ENCODE measurements around the gene CABP5. TPM values are rescaled to one million over a fixed set of nuclear protein-coding genes. Genes with fewer than 3 reads are reported as not detected.

Gene CABP5
- total RNA-seq, 2 donors from 2014 or later = not detected

DNA sequence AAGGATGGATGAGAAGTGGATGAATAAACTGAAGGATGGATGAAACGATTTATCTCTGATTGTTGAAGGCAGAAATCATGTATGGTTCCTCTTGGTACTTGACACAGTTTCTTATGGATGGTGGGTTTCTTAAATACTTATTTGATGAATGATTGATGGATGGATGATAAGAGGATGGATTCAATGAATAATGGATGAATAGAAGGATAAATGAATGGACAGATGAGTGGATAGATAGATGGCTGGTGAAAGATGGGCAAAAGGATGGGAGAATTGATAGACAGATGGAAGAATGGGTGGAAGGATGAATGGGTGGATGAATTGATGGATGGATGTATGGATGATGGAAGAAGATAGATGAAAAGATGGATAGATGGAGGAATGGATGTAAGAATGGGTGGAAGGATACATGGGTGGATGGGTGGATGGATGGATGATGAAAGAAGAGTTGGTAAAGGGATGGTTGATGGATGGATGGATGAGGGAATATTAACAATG is 47.6 kb downstream of the CABP5 start:
- Histone ChIP-seq H3K27me3 (replicated peaks; ENCODE audit: insufficient read depth) (no peaks in the 10 kb centered on the region), H3K36me3 (no peaks in the 10 kb centered on the region), H3K4me1 (ENCODE audit: control insufficient read depth in 1 of 2, low read depth in 2 of 2) (no peaks in the 10 kb centered on the region), H3K4me3 (no peak overlapping the region), H3K27ac (no peak overlapping the region), H3K9me3 (no peaks in the 10 kb centered on the region)
- no peak for DNase-seq (ENCODE audit: low spot score)
- no peak for ATAC-seq (ENCODE audit: insufficient number of reproducible peaks, low FRiP score, low read depth)
- TF ChIP-seq, protein P1, sequence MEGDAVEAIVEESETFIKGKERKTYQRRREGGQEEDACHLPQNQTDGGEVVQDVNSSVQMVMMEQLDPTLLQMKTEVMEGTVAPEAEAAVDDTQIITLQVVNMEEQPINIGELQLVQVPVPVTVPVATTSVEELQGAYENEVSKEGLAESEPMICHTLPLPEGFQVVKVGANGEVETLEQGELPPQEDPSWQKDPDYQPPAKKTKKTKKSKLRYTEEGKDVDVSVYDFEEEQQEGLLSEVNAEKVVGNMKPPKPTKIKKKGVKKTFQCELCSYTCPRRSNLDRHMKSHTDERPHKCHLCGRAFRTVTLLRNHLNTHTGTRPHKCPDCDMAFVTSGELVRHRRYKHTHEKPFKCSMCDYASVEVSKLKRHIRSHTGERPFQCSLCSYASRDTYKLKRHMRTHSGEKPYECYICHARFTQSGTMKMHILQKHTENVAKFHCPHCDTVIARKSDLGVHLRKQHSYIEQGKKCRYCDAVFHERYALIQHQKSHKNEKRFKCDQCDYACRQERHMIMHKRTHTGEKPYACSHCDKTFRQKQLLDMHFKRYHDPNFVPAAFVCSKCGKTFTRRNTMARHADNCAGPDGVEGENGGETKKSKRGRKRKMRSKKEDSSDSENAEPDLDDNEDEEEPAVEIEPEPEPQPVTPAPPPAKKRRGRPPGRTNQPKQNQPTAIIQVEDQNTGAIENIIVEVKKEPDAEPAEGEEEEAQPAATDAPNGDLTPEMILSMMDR (IDR thresholded peaks at IDR 0.05) = no peak

DNA sequence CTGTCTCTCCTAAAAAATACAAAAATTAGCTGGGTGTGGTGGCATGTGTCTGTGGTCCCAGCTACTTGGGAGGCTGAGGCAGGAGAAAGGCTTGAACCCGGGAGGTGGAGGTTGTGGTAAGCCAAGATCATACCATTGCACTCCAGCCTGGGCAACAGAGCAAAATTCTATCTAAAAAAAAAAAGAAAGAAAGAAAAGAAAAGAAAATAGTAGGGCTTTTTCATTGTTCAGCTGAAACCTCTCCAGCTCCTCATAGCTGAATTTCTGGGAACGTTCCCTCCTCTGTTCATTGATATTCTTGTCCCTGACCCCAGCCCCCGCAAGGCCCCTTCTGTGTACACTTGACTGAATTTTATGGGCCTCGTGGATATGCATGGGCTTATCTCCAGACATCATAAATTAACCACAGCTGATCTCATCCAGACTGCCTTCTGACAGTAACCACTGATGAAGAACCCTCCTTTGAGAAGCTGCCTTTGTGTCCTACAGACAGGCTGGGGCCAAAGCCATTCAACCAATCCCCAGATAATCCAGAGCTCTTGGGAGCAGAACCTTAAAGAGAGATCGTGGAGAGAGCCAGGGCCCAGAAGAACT is 49.6 kb downstream of the CABP5 start, which contains the start of gene ELSPBP1:
TSS of gene ELSPBP1 (plus strand) at position 424 of the 594 bp plus-strand sequence. CDS start 14,036 bp downstream, outside the sequence.
- Histone ChIP-seq H3K27ac (no peak within 1 kb of the TSS), H3K4me1 (ENCODE audit: control insufficient read depth in 1 of 2, low read depth in 2 of 2) (no peaks in the 10 kb centered on the region), H3K4me3 (no peak within 1 kb of the TSS), H3K9me3 (no peaks in the 10 kb centered on the region), H3K36me3 (no peaks in the 10 kb centered on the region), H3K27me3 (replicated peaks; ENCODE audit: insufficient read depth) (no peaks in the 10 kb centered on the region)
- TF ChIP-seq, protein P1 (IDR thresholded peaks at IDR 0.05) = no peak
- DNase-seq (ENCODE audit: low spot score) (no peak), ATAC-seq (ENCODE audit: insufficient number of reproducible peaks, low FRiP score, low read depth) (no peak)

DNA sequence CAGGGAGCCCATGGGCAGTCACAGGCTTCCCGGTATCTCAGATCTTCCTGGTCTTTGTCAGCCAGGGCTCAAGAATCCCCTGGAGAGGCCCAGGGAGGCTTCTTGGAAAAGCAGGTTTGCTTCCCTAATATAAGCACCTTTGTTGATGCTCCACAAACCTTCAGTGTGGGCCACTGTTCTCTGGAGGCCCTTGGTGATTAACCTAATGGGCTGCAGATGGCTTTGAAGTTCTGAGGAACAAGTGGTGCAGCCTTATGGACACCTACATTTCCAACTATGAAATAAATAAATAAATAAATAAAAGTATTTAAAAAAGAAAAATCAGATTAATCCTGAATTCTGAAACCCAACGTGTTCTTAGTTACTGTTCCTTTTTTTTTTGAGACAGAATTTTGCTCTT is 51.8 kb downstream of the CABP5 start, which contains the start of gene BSPH1:
TSS of gene BSPH1 (minus strand) at position 101 of the 400 bp plus-strand sequence. CDS start at position 12, 89 bp downstream.
- H3K27me3 ChIP-seq (replicated peaks; ENCODE audit: insufficient read depth) = no peaks in the 10 kb centered on the region
- no peaks in the 10 kb centered on the region for H3K36me3 ChIP-seq
- DNase-seq (ENCODE audit: low spot score) (no peak), ATAC-seq (ENCODE audit: insufficient number of reproducible peaks, low FRiP score, low read depth) (no peak)
- H3K4me1 ChIP-seq (ENCODE audit: control insufficient read depth in 1 of 2, low read depth in 2 of 2) = no peaks in the 10 kb centered on the region
- H3K9me3 ChIP-seq = no peaks in the 10 kb centered on the region
- no peak within 1 kb of the TSS for H3K27ac ChIP-seq
- no peak within 1 kb of the TSS for H3K4me3 ChIP-seq
- TF ChIP-seq, protein P1 (IDR thresholded peaks at IDR 0.05) = no peak

DNA sequence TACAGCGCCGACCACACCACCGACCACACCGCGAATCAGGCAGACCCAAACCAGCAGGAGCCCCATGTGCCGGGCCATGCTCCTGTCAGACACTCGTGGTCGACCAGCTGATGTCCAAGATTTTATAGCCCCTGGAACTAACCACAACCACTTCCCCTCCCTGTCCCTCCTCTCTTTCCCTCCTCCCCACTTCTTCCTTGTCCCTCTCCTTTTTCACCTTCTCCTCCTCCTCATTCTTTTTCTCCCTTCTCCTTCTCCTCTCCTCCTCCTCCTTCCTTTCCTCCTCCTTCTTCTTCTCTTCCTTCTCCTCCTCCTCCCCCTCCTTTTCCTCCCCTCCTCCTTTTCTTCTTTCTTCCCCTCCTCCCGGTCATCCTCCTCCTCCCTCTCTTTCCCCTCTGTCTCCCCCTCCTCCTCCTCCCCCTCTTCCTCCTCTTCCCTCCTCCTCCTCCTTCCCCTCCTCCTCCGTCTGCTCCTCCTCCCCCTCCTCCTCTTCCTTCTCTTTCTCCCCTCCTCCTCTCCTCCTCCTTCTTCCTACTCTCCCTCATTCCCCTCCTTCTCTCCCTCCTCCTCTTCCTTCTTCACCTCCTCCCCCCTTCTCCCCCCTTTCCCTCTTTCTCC is 52.6 kb downstream of the CABP5 start:
- DNase-seq (ENCODE audit: low spot score) (no peak), ATAC-seq (ENCODE audit: insufficient number of reproducible peaks, low FRiP score, low read depth) (no peak)
- TF ChIP-seq, protein P1 (IDR thresholded peaks at IDR 0.05) = no peak
- no peak overlapping the region for H3K27ac ChIP-seq
- no peak overlapping the region for H3K4me3 ChIP-seq
- no peaks in the 10 kb centered on the region for H3K4me1 ChIP-seq (ENCODE audit: control insufficient read depth in 1 of 2, low read depth in 2 of 2)
- H3K27me3 ChIP-seq (replicated peaks; ENCODE audit: insufficient read depth) = no peaks in the 10 kb centered on the region
- no peaks in the 10 kb centered on the region for H3K9me3 ChIP-seq
- no peaks in the 10 kb centered on the region for H3K36me3 ChIP-seq

Other genes with a start within 250 kb of the CABP5 start
- not detected for gene TPRX1, start 239.5 kb downstream of the CABP5 start, total RNA-seq
- gene CRX, start 222.1 kb downstream of the CABP5 start, total RNA-seq = not detected
- not detected for gene TPRX2, start 184.8 kb downstream of the CABP5 start, total RNA-seq
- not detected for gene SULT2A1, start 157.8 kb downstream of the CABP5 start, total RNA-seq
- gene BSPH1, start 51.9 kb downstream of the CABP5 start, total RNA-seq = not detected
- gene ELSPBP1, start 49.4 kb downstream of the CABP5 start, total RNA-seq = not detected
- gene PLA2G4C, start 66.7 kb upstream of the CABP5 start, total RNA-seq = 10 to 100 TPM; 24.2 to 35.9 TPM
- gene LIG1, start 126.3 kb upstream of the CABP5 start, total RNA-seq = 10 to 100 TPM in 1 of 2 donors, 1 to 10 TPM in 1; 5.4 to 23.2 TPM
- gene ZSWIM9, start 126.6 kb upstream of the CABP5 start, total RNA-seq = 1 to 10 TPM; 4.4 to 9.3 TPM
- 10 to 100 TPM; 40.8 to 50.9 TPM for gene CARD8, start 211.8 kb upstream of the CABP5 start, total RNA-seq
- gene ZNF114, start 226.0 kb upstream of the CABP5 start, total RNA-seq = under 1 TPM in 1 of 2 donors, not detected in 1; 0.27 TPM